HFFc6 (cell line): ENCODE data around the gene RAB44. TPM values are rescaled to one million over a fixed set of nuclear protein-coding genes. Genes with fewer than 3 reads are reported as not detected.

ENCODE experiments used
- DNase-seq: peaks from one replicate; pipeline ENCODE4 v3.0.0-alpha.2; 2018
- H3K27ac Mint-ChIP-seq: 2 replicates; pipeline ENCODE4 v1.8.0; 2020; ENCODE audit warnings: mild to moderate bottlenecking, mixed read lengths
- H3K27me3 Mint-ChIP-seq: 2 replicates; pipeline ENCODE4 v1.8.0; 2021; ENCODE audit warnings: mild to moderate bottlenecking, moderate library complexity, mixed read lengths; ENCODE audit not compliant: insufficient read depth
- H3K36me3 Mint-ChIP-seq: 2 replicates; pipeline ENCODE4 v1.8.0; 2021; ENCODE audit warnings: low read depth, mixed read lengths
- H3K4me1 Mint-ChIP-seq: 2 replicates; pipeline ENCODE4 v1.8.0; 2020; ENCODE audit warnings: low read depth, mixed read lengths
- H3K4me3 Mint-ChIP-seq: 2 replicates; pipeline ENCODE4 v1.8.0; 2020; ENCODE audit warnings: mild to moderate bottlenecking, moderate library complexity, mixed read lengths
- H3K9me3 Mint-ChIP-seq: 2 replicates; pipeline ENCODE4 v1.8.0; 2020; ENCODE audit warnings: mild to moderate bottlenecking, mixed read lengths
- total RNA-seq, 6 experiments: library from RNA; stranded (reverse); fragmentation: NEBNext Ultra II Directional; extraction: Animal tissue kit (Norgen Biotek cat#: 25700); gene quantifications; 2 replicates in 1 of 6; 3 replicates in 5 of 6; pipeline ENCODE4 v1.2.3, GENCODE V29; 2021
- TF ChIP-seq, protein P1 (sequence below): fragments of 200-600 bp; sonication (generic); IDR thresholded peaks from 2 replicates; pipeline ENCODE4 v1.5.0; 2021; ENCODE audit warnings: antibody characterized with exemption, mild to moderate bottlenecking

The RAB44 gene
- total RNA-seq, 6 experiments from 2014 or later: 0.26 to 0.45 TPM; not detected in 4

- no peaks in the 10 kb centered on the region for H3K36me3 Mint-ChIP-seq
Observed at GRCh38 chr6:36717231-36717825, 19.7 kb downstream of the RAB44 start.

DNA sequence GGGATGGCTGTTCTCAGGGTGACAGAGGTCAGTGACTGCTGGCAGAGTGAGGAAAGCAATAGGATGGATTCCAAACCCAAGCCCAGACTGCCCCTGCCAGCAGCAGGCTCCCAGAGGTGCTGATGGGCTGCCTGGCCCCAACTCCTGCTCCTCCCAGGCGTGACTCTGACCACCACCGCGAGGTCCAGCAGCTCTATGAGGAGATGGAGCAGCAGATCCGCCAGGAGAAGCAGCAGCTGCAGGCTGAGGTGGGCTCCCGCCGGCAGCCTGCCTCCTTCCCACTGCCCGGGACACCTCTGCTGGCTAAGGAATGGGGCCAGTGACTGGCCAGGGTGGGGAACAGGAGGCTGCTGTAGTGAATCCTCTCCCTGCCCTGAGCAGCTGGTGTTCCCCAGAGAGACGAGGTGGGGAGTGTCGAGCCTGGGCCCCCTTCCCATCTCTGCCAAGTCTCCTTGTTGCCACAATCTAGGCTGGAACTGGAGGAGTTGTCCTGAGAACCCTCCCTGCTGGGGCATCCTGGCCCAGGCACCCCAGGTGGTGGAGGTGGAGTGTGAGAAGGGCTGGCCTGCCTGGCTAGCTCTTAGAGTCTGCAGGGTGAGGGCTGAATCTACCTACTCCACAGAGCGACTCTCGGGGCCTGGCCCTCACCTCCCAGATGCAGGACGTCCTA, 20.4 kb downstream of the RAB44 start:
- Mint-ChIP-seq H3K4me1 (no peaks in the 10 kb centered on the region), H3K9me3 (no peaks in the 10 kb centered on the region), H3K27me3 (peaks cover 5% of the 10 kb centered on the region), H3K36me3 (no peaks in the 10 kb centered on the region), H3K27ac (no peak overlapping the region), H3K4me3 (no peak overlapping the region)
- no peak for DNase-seq
- TF ChIP-seq, protein P1, sequence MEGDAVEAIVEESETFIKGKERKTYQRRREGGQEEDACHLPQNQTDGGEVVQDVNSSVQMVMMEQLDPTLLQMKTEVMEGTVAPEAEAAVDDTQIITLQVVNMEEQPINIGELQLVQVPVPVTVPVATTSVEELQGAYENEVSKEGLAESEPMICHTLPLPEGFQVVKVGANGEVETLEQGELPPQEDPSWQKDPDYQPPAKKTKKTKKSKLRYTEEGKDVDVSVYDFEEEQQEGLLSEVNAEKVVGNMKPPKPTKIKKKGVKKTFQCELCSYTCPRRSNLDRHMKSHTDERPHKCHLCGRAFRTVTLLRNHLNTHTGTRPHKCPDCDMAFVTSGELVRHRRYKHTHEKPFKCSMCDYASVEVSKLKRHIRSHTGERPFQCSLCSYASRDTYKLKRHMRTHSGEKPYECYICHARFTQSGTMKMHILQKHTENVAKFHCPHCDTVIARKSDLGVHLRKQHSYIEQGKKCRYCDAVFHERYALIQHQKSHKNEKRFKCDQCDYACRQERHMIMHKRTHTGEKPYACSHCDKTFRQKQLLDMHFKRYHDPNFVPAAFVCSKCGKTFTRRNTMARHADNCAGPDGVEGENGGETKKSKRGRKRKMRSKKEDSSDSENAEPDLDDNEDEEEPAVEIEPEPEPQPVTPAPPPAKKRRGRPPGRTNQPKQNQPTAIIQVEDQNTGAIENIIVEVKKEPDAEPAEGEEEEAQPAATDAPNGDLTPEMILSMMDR: no peak

More at GRCh38 chr6:36717231-36717825, 19.7 kb downstream of the RAB44 start:
- H3K4me3 Mint-ChIP-seq: no peak overlapping the region
- H3K4me1 Mint-ChIP-seq: no peaks in the 10 kb centered on the region
- H3K27ac Mint-ChIP-seq: no peak overlapping the region
- H3K9me3 Mint-ChIP-seq: no peaks in the 10 kb centered on the region
- H3K27me3 Mint-ChIP-seq: peaks cover 5% of the 10 kb centered on the region
- TF ChIP-seq, protein P1: no peak
- no peak for DNase-seq

DNA sequence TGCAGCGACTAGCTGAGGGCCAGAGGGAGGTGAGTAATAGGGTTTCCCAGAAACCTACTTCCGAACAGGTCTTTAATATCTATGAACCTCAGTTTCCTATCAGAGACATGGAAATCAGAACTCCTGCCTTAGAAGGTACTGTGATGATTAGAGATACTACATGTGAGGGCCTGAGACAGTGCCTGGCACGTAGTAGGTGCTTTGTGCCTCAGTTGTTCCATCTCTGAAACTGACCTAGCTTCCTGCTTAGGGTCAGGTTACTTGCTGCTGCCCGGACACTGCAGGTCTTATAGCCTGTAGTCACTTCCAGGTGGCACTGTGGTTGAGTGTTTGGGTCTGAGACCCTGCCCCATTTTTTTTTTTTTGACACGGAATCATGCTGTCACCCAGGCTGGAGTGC, 20.9 kb downstream of the RAB44 start:
- Mint-ChIP-seq H3K4me1 (no peaks in the 10 kb centered on the region), H3K27ac (no peak overlapping the region), H3K4me3 (no peak overlapping the region), H3K27me3 (peaks cover 4% of the 10 kb centered on the region), H3K9me3 (no peaks in the 10 kb centered on the region), H3K36me3 (no peaks in the 10 kb centered on the region)
- TF ChIP-seq, protein P1: no peak
- DNase-seq: no peak

- Mint-ChIP-seq H3K36me3 (no peaks in the 10 kb centered on the region), H3K27me3 (peaks cover 4% of the 10 kb centered on the region)
- TF ChIP-seq, protein P1: no peak
Observed at GRCh38 chr6:36719126-36719525, 21.5 kb downstream of the RAB44 start.

DNA sequence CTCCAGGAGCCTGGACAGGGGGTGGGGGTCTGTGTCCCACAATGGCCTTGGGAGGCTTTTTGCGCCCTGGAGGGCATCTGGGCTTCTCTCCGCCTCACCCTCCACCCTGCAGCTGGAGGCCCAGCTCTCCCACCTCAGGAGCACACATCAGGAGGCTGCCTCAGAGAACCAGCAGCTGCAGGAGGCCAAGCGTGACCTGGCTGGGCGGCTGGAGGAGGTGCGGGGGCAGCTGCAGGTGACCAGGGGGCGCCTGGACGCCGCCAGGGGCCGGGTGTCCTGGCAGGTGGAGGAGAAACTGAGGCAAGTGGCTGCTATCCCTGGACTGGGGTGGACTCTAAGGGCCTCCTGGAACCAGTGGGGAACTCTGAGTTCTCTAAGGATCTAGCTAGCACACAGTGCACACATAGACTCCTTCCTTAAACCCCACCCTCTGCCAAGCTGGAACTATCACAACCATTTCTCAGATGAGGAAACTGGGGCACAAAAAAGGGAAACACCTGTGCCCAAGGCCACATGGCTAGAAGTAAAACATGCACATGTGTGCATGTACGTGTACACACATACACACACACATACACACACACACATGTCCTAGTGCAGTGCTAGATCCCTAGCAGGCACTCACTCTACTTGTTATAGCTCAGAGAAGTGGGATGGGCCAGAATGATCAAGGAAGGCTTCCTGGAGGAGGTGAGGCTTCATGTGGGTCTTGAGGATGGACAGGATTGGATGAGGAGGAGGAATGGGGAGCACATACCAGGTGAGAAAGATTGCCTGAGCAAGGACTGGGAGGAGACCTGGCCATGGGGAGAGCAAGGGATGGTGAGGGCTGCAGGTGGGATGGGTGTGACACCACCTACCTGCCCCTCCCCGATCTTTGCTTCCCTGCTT, 22.9 kb downstream of the RAB44 start:
- no peaks in the 10 kb centered on the region for H3K36me3 Mint-ChIP-seq
- H3K4me3 Mint-ChIP-seq: no peak overlapping the region
- H3K9me3 Mint-ChIP-seq: no peaks in the 10 kb centered on the region
- peaks cover 7% of the 10 kb centered on the region for H3K27me3 Mint-ChIP-seq
- H3K4me1 Mint-ChIP-seq: peaks cover 4% of the 10 kb centered on the region; the same call in 1 of the 2 replicates
- no peak overlapping the region for H3K27ac Mint-ChIP-seq
- TF ChIP-seq, protein P1: no peak
- DNase-seq: no peak

More at GRCh38 chr6:36719126-36719525, 21.5 kb downstream of the RAB44 start:
- no peaks in the 10 kb centered on the region for H3K9me3 Mint-ChIP-seq
- DNase-seq: no peak
- H3K4me3 Mint-ChIP-seq: no peak overlapping the region
- H3K27ac Mint-ChIP-seq: no peak overlapping the region
- H3K4me1 Mint-ChIP-seq: no peaks in the 10 kb centered on the region
